H1 (cell line): ENCODE data around the gene ABHD16A. TPM values are rescaled to one million over a fixed set of nuclear protein-coding genes. Genes with fewer than 3 reads are reported as not detected.

ENCODE experiments used
- ASH2L ChIP-seq: fragments of 200-600, 300-600 bp; sonication (generic); IDR thresholded peaks from one replicate; pipeline ENCODE4 v1.7.1; 2017; ENCODE audit warnings: low read length
- BCL11A ChIP-seq, 2 experiments: IDR thresholded peaks; one replicate each; pipeline ENCODE4 v1.6.1; 2011; ENCODE audit warnings: low read depth in 2 of 2, low read length in 2 of 2, mild to moderate bottlenecking in 2 of 2
- CEBPB ChIP-seq: IDR thresholded peaks from 2 replicates; pipeline ENCODE4 v1.6.1; 2012; ENCODE audit warnings: low read depth, low read length
- CHD2 ChIP-seq: IDR thresholded peaks from 2 replicates; pipeline ENCODE4 v1.6.1; 2012; ENCODE audit warnings: low read length, improper control_type of control experiment
- FOSL1 ChIP-seq: IDR thresholded peaks from 2 replicates; pipeline ENCODE4 v1.6.1; 2011; ENCODE audit warnings: mild to moderate bottlenecking, low read depth, low read length, moderate library complexity; ENCODE audit not compliant: insufficient read depth
- GABPA ChIP-seq: IDR thresholded peaks from 2 replicates; pipeline ENCODE4 v1.6.1; 2011; ENCODE audit warnings: mild to moderate bottlenecking, low read length, moderate library complexity, borderline replicate concordance; ENCODE audit not compliant: insufficient read depth
- HDAC6 ChIP-seq: IDR thresholded peaks from one replicate; pipeline ENCODE4 v1.7.1; 2012; ENCODE audit warnings: low read depth, mild to moderate bottlenecking, inconsistent platforms, low read length, moderate library complexity
- KDM4A ChIP-seq: IDR thresholded peaks from one replicate; pipeline ENCODE4 v1.7.1; 2012; ENCODE audit warnings: low read depth, mild to moderate bottlenecking, moderate library complexity, low read length, inconsistent platforms; ENCODE audit not compliant: severe bottlenecking
- RAD21 ChIP-seq, 2 experiments: IDR thresholded peaks in 1 of 2; conservative IDR thresholded peaks in 1 of 2; 2 replicates each; pipeline ENCODE4 v1.6.1; 2011; ENCODE audit warnings: low read depth in 2 of 2, low read length in 2 of 2, improper control_type of control experiment in 1 of 2, inconsistent platforms in 1 of 2, mild to moderate bottlenecking in 1 of 2, moderate library complexity in 1 of 2
- RBBP5 ChIP-seq: IDR thresholded peaks from 2 replicates; pipeline ENCODE4 v1.7.1; 2012; ENCODE audit warnings: low read depth, mild to moderate bottlenecking, inconsistent platforms, low read length, moderate library complexity, borderline replicate concordance
- RNF2 ChIP-seq: fragments of 200-900, 300-1000 bp; sonication (generic); IDR thresholded peaks from 2 replicates; pipeline ENCODE4 v1.7.1; 2016; ENCODE audit warnings: borderline replicate concordance, low read depth, mild to moderate bottlenecking, antibody characterized with exemption, low read length; ENCODE audit not compliant: poor library complexity, severe bottlenecking; ENCODE audit errors: missing control alignments
- SRF ChIP-seq: IDR thresholded peaks from 2 replicates; pipeline ENCODE4 v1.6.1; 2011; ENCODE audit warnings: mild to moderate bottlenecking, low read depth, low read length, moderate library complexity
- TAF1 ChIP-seq: IDR thresholded peaks from 2 replicates; pipeline ENCODE4 v1.6.1; 2011; ENCODE audit warnings: mild to moderate bottlenecking, low read depth, low read length
- TEAD4 ChIP-seq: IDR thresholded peaks from 2 replicates; pipeline ENCODE4 v1.6.1; 2012; ENCODE audit warnings: low read depth, low read length, inconsistent platforms, mixed read lengths
- ZNF274 ChIP-seq: IDR thresholded peaks from 2 replicates; pipeline ENCODE4 v1.7.0; 2012; ENCODE audit warnings: low read length, borderline replicate concordance; ENCODE audit errors: extremely low read depth
- polyA plus RNA-seq, 7 experiments: library from polyadenylated mRNA; depleted of rRNA in 3 of 7; stranded (reverse) in 5 of 7; unstranded in 2 of 7; fragments of >200 nt in 5 of 7; fragments of 200-250 nt in 2 of 7; gene quantifications; 1 replicate in 5 of 7; 2 replicates in 1 of 7; 4 replicates in 1 of 7; pipeline versions ENCODE4 v1.2.1 to v1.2.3, GENCODE V29; 2011 to 2013; ENCODE audit warnings: missing spikeins in 2 of 7, mixed read lengths in 2 of 7
- total RNA-seq: library from RNA; stranded (reverse); fragmentation: NEBNext Ultra II Directional; extraction: Animal tissue kit (Norgen Biotek cat#: 25700); gene quantifications from 2 replicates; pipeline ENCODE4 v1.2.1, GENCODE V29; 2021
- TF ChIP-seq, protein P1 (sequence below), 3 experiments: IDR thresholded peaks; 1 replicate in 2 of 3; 2 replicates in 1 of 3; pipeline versions ENCODE4 v1.5.1 to v1.6.1; 2011; ENCODE audit warnings: low read length in 3 of 3, mild to moderate bottlenecking in 3 of 3, inconsistent platforms in 2 of 3, low read depth in 1 of 3, moderate library complexity in 1 of 3; ENCODE audit not compliant: insufficient read depth in 1 of 3; ENCODE audit errors: control extremely low read depth in 1 of 3
- TF ChIP-seq, protein P2 (sequence below): IDR thresholded peaks from 2 replicates; pipeline ENCODE4 v1.6.1; 2011; ENCODE audit warnings: low read depth, mild to moderate bottlenecking, low read length; ENCODE audit not compliant: insufficient read depth
- TF ChIP-seq, protein P3 (sequence below): IDR thresholded peaks from 2 replicates; pipeline ENCODE4 v1.6.1; 2012; ENCODE audit warnings: low read length, inconsistent platforms

Gene ABHD16A
- total and polyA plus RNA-seq, 2 of the 8 experiments (the other 6 are each of a cell fraction or from before 2014, with no cell fraction given): 32.9 to 40.2 TPM

DNA sequence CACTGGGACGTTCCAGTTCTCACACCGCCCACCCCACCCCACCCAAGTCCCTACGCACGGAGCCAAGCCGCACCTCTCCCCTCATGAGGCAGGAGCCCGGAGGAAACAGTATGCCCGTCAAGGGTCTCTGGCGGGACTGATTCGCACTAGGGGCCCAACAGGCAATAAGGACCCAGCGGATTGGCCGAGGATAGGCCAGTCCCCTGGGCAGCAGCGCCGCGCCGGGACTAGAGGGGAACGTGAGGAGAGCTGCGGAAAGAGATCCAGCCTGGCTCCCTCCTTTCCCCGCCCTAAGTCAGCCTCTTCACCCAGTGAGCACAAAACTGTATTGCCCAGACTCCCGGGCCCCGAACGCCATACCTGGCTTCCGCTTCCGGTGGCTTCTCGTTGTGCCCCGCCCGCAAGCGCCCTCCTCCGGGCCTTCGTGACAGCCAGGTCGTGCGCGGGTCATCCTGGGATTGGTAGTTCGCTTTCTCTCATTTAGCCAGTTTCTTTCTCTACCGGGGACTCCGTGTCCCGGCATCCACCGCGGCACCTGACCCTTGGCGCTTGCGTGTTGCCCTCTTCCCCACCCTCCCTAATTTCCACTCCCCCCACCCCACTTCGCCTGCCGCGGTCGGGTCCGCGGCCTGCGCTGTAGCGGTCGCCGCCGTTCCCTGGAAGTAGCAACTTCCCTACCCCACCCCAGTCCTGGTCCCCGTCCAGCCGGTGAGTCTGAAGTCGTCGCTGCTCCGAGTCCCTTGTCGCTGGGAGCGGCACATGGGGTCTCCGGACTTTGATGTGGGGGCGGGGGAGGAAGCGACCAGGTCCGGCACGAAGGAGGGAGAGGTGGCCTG, 37.4 kb downstream of the ABHD16A start, which contains the start of gene CSNK2B (continued):
- TF ChIP-seq, protein P1, sequence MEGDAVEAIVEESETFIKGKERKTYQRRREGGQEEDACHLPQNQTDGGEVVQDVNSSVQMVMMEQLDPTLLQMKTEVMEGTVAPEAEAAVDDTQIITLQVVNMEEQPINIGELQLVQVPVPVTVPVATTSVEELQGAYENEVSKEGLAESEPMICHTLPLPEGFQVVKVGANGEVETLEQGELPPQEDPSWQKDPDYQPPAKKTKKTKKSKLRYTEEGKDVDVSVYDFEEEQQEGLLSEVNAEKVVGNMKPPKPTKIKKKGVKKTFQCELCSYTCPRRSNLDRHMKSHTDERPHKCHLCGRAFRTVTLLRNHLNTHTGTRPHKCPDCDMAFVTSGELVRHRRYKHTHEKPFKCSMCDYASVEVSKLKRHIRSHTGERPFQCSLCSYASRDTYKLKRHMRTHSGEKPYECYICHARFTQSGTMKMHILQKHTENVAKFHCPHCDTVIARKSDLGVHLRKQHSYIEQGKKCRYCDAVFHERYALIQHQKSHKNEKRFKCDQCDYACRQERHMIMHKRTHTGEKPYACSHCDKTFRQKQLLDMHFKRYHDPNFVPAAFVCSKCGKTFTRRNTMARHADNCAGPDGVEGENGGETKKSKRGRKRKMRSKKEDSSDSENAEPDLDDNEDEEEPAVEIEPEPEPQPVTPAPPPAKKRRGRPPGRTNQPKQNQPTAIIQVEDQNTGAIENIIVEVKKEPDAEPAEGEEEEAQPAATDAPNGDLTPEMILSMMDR (IDR thresholded peaks at IDR 0.05; ENCODE audit: control extremely low read depth in 1 of 3, insufficient read depth in 1 of 3, low read depth in 1 of 3, low read length in 3 of 3): no peak
- TF ChIP-seq RAD21 (IDR thresholded peaks at IDR 0.05 in 1 of 2, conservative IDR thresholded peaks at IDR 0.05 in 1 of 2; ENCODE audit: low read depth in 2 of 2, low read length in 2 of 2) (no peak), GABPA (peak; percentile 89), SRF (peak; percentile 42; the same call in 1 of the 2 replicates), CEBPB (no peak), HDAC6 (no peak), CHD2 (no peak), ZNF274 (no peak), TAF1 (peak; percentile 77), FOSL1 (no peak), BCL11A (IDR thresholded peaks at IDR 0.05; ENCODE audit: low read depth in 2 of 2, low read length in 2 of 2) (no peak), ASH2L (peak; percentile 98), KDM4A (peak; percentile 80), RBBP5 (peak; percentile 95; the same call in 1 of the 2 replicates), TEAD4 (no peak), RNF2 (no peak)
- TF ChIP-seq, protein P2, sequence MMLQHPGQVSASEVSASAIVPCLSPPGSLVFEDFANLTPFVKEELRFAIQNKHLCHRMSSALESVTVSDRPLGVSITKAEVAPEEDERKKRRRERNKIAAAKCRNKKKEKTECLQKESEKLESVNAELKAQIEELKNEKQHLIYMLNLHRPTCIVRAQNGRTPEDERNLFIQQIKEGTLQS: peak; percentile 63; the same call in 1 of the 2 replicates
- TF ChIP-seq, protein P3, sequence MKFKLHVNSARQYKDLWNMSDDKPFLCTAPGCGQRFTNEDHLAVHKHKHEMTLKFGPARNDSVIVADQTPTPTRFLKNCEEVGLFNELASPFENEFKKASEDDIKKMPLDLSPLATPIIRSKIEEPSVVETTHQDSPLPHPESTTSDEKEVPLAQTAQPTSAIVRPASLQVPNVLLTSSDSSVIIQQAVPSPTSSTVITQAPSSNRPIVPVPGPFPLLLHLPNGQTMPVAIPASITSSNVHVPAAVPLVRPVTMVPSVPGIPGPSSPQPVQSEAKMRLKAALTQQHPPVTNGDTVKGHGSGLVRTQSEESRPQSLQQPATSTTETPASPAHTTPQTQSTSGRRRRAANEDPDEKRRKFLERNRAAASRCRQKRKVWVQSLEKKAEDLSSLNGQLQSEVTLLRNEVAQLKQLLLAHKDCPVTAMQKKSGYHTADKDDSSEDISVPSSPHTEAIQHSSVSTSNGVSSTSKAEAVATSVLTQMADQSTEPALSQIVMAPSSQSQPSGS: no peak
